ENCODE measurements around the gene CASP9.

The CASP9 gene

DNA sequence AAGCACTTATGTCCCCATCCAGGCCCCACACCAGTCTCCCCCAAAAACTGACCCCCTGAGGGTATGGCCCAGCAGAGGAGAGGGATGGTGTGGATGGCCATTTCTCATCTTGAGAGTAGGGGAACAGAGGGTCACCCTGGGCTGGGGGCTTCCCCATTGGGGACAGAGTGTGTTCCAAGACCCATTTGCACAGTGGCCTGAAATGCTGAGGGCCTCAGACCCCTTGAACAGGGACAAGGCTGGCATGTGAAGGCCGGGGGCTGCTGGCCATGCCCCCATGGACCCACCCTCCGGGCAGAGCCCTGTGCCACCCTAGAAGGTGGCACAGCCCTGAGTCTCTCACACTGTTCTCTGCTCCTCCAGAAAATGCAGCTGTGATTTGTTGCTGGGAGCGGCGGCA lies 77.8 kb downstream of the CASP9 start:
- DNase-seq (ENCODE audit: low read depth in 3 of 3), result no peak

DNA sequence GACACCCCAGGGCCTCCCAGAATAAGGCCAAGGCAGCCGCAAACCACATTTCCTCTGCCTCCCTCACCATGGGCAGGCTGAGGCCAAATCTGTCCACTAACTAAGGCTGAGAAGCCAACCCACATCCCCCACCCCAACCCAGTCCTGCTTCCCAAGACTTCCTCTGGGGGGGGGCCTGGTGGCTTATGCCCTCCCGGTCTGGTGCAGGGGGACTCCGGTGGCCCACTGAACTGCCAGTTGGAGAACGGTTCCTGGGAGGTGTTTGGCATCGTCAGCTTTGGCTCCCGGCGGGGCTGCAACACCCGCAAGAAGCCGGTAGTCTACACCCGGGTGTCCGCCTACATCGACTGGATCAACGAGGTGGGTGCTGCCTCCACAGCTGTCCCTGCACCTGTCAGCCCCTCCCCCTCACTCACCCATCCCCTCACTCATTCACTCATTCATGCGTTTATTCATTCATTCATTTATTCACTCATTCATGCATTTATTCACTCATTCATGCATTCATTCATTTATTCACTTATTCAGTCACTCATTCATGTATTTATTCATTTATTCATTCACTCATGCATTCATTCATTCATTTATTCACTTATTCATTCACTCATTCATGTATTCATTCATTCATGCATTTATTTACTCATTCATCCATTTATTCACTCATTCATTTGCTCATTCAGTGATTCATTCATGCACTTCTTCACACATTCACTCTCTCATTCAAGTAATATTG lies 78.5 kb downstream of the CASP9 start:
- DNase-seq (ENCODE audit: low read depth in 3 of 3), result no peak

DNA sequence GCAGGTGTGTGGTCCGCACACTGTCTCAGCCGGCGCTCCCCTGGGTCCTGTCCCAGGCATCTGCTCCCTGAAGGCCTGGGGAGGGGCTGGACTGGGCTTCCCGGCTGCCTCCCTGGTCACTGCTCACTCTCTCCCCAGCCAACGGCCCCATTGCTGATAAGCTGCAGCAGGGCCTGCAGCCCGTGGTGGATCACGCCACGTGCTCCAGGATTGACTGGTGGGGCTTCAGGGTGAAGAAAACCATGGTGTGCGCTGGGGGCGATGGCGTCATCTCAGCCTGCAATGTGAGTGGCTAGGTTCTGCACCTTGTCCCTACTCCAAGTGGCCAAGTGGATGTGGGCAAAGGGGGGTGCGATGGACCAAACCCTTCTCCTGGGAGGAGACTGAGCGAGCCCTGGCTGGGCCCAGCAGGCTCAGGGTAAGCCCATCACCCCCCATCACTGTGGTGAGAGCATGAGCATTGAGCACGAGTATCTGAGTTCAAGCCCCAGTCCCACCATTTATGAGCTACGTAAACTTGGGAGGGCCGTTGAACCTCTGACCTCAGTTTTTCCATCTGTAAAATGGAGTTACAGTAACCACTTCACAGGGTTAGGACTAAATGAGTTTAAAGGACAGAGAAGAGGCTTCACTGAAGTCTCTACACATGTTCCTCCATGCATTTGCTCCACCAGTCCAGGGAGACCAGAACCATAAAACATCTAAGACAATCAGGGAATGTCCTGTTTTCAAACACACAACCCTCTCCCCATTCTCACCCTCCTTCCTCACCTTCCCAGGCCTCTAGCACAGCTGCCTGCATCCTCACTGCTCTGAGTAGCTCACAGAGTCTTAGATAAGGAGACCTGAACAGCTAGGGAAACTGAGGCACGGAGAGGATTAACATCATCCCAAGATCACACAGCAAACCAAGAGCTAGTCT lies 79.3 kb downstream of the CASP9 start:
- DNase-seq (ENCODE audit: low read depth in 3 of 3), result no peak

DNA sequence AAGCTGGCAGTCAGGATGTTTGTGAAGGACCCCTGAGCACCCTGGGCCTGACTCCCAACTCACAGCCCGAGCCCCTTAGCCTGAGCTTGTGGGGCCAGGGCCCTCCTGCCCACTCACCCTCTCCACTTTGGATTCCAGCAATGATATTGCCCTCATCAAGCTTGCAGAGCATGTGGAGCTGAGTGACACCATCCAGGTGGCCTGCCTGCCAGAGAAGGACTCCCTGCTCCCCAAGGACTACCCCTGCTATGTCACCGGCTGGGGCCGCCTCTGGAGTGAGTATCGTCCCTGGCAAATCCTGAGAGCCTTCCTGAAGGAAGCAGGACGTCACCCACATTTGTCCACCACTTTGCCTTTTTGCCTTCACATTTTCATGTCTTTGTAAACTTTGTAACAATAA lies 80.7 kb downstream of the CASP9 start:
- no peak for DNase-seq (ENCODE audit: low read depth in 3 of 3)

DNA sequence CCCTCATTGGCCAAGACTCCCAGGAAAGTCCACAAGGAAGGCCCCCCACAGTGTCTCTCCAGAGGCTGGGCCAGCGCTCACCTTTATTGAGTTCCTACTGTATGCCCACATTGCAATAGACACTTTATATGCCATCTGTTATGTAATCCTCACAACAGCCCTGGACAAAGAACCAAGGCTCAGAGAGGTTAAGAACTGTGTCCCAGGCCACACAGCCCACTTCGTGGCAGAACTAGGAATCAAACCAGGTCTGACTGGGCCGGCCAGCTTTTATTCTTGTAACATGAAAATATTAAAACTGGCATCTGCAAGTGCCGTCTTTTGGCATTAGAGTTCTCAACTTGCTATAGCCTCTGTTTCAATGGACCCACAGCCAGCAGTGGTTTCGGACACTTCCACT lies 81.3 kb downstream of the CASP9 start:
- DNase-seq (ENCODE audit: low read depth in 3 of 3), result no peak

DNA sequence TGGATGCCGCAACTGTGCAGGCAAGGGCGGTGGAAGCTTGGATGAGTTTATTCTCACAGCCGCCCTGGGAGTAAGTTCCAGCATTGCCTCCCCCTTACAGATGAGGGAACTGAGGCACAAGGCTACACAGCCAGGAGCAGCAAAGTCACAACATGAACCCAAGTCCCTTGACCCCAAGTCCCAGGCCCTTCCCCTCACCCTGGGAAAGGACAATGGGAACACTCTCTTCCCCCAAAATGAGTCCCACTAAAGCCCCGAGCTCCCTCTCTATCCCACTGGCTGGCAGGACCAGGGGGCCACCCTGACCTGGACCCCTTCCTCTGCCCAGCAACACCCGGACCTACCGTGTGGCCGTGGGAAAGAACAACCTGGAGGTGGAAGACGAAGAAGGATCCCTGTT lies 81.9 kb downstream of the CASP9 start:
- no peak for DNase-seq (ENCODE audit: low read depth in 3 of 3)

Measured in stimulated activated CD4-positive, alpha-beta T cell treated with anti-CD3 and anti-CD28 coated beads, TNF-alpha, amount 100 ng/mL, for 48 hours (primary cell).